Endothelial cell of umbilical vein (primary cell): ENCODE data around the gene ZNF219.

Experiments used
- POLR2A ChIP-seq: IDR thresholded peaks from 2 replicates; pipeline ENCODE4 v1.6.1; 2012; ENCODE audit warnings: low read depth, mild to moderate bottlenecking, control low read depth, low read length
- TF ChIP-seq, protein P1 (sequence below), 2 donors: IDR thresholded peaks; 1 replicate in 1 of 2; 2 replicates in 1 of 2; pipeline ENCODE4 v1.5.1; 2011; ENCODE audit warnings: low read length in 2 of 2, mild to moderate bottlenecking in 2 of 2, moderate library complexity in 2 of 2, control low read depth in 1 of 2, inconsistent platforms in 1 of 2, low read depth in 1 of 2; ENCODE audit not compliant: insufficient read depth in 1 of 2; ENCODE audit errors: extremely low read depth in 1 of 2

DNA sequence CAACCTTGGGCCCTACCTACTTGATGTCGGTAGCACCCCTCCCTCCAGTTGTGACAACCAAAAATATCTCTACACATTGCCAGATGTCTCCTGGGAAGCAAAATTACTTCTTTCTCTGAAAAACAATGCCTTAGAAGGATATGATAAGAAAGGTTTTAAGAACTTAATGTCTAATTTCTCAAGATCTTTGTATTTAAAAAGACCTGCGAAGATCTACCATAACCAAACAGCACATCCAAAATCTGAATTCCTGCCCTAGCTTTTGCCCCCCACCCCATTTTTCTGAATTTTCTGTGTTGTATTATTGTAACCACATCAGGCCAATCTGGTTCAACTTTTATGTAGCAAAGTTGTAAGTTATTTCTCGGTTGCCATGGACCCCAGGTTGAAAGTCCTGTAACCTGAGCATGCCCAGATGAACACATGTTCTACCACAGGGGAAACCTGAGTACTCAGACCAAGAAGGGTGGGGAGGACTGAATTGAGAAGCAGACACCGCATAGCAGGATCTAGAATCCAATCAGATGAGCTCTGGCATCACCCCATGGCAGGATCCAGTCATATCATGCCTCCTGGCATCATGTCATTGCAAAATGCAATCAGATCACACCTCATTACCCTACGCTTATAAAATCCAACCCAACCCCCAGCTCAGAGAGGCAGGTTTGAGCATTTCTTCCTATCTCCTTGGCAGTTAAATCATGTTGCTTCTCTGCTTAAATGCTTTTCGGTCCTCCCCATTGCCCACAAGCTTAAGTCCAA, 11.1 kb upstream of the ZNF219 start:
- TF ChIP-seq, protein P1, sequence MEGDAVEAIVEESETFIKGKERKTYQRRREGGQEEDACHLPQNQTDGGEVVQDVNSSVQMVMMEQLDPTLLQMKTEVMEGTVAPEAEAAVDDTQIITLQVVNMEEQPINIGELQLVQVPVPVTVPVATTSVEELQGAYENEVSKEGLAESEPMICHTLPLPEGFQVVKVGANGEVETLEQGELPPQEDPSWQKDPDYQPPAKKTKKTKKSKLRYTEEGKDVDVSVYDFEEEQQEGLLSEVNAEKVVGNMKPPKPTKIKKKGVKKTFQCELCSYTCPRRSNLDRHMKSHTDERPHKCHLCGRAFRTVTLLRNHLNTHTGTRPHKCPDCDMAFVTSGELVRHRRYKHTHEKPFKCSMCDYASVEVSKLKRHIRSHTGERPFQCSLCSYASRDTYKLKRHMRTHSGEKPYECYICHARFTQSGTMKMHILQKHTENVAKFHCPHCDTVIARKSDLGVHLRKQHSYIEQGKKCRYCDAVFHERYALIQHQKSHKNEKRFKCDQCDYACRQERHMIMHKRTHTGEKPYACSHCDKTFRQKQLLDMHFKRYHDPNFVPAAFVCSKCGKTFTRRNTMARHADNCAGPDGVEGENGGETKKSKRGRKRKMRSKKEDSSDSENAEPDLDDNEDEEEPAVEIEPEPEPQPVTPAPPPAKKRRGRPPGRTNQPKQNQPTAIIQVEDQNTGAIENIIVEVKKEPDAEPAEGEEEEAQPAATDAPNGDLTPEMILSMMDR (IDR thresholded peaks at IDR 0.05; ENCODE audit: extremely low read depth in 1 of 2, insufficient read depth in 1 of 2, low read depth in 1 of 2, low read length in 2 of 2) = no peak
- TF ChIP-seq POLR2A = no peak
